Measurements from ENCODE around the gene AFAP1.

The AFAP1 gene

GRCh38 chr4:7766086-7766485, 173.6 kb downstream of the AFAP1 start:
- DNase-seq: no peak

DNA sequence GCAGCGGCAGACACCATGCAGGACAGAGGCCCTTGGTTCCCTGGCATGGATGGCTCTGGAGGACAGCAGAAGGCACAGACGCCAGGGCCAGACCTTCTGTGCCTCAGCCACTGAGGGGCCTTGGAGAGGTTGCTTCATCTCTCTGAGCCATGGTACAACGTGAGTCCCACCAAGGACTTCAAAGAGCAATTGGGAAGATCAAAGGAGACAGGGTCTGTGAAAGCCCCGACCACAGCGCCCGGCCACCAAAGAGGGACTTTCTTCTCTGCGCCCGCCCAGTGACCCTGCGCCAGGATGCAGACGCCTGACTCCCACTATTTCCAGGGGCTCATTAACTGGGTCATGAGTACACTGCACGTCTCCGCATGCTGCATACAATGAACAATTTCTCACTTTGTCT, 174.0 kb downstream of the AFAP1 start:
- DNase-seq: no peak

GRCh38 chr4:7764466-7764865, 175.2 kb downstream of the AFAP1 start:
- no peak for DNase-seq

DNA sequence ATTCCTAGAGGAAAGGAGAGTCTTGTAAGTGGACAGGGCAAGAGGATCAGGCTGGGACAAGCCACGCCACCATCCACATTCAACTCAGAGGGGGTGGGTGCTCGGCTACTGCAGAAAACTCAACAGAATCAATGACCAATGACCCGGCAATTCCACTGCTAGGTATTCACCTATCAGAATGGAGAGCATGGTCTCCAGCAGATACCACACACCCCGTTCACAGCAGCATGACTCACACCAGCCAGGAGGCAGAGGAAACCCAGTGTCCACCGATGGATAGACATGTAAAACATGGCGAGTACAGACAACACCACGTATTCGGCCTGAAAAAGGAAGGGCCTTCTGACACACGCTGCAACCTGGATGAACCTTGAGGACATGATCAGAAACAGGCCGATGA, 175.9 kb downstream of the AFAP1 start:
- no peak for DNase-seq

- DNase-seq: no peak
These were observed 176.6 kb downstream of the AFAP1 start for GRCh38 chr4:7763106-7763505.

- no peak for DNase-seq
These were observed 177.2 kb downstream of the AFAP1 start for GRCh38 chr4:7762376-7763030.

- no peak for DNase-seq
These were observed 177.9 kb downstream of the AFAP1 start for GRCh38 chr4:7761720-7762119.

GRCh38 chr4:7761312-7761711, 178.3 kb downstream of the AFAP1 start:
- DNase-seq: no peak

DNA sequence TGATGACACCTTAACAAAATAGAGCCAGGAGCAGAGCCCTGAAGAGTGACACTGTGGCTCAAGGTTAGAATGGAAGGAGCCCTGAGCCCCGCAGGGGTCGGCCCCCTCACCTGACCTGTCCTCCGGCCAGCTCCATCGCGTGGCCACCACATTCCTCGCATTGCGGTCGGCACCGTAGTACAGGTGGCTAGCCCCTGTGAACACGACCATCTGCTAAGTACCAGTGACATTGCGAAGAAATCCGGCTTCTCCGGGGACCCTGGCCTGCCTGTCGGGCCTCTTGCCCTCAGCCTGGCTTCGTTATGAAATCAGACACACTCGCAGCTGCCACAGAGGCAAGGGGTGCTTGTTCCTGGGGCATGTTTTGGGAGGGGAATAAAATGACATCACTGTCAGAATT, 179.0 kb downstream of the AFAP1 start:
- no peak for DNase-seq

- DNase-seq: no peak
These were observed 179.4 kb downstream of the AFAP1 start for GRCh38 chr4:7760228-7760627.

DNA sequence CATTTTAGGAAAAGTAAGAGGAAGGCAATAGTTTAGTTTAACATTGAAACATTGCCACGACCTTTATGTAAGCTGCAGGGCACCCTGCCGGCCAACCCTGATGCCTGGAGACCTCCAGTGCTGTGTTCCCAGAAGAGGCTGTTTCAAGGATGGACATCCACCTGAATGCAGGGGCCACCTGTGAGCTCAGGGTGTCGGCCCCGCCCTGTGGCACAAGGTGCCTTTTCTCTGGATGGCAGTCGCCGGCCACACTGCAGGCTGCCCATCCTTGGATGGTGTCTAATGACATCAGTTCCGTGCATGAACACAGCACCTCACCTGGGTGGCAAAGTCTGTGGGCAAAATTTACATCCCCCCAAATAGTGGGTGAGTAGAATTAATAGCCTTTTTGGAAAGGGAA, 180.0 kb downstream of the AFAP1 start:
- no peak for DNase-seq

DNA sequence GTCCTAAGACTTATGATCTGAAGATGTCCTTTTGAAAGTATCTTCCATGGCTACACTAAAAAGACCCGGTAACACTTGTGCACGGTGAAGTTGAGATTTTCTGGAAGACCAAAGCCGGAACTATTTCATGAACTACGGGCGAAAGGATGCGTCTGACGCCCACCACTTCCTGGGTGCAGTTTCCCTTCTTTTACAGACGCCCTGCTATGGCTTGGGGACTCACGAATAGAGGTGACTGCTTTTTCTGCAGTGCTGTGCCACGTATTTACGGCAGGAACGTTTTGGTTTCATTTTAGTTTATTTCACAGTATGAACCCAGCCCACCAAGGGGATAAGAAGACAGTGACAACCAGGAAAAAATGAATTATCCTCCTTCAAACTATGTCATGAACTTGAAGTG, 180.4 kb downstream of the AFAP1 start:
- no peak for DNase-seq

DNA sequence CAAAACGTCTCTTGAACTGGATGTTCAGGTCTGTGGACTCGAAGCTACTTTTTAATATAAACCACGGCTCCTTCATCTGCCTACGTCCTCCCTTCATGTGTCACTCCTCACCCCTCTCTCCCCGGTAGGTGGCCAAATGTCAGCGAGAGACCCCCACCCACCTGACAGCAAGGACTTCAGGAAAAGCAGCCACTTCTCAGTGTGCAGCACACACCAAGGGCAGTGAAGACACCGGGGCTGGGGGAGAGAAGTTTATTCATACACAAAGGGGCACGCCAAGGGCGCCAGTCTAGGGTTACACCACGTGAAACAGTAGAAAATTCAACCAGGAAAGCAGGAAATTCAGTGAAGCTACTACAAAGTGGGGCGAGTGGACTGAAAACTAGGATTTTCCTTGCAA, 181.2 kb downstream of the AFAP1 start:
- DNase-seq: no peak

- DNase-seq: no peak
These were observed 181.9 kb downstream of the AFAP1 start for GRCh38 chr4:7757501-7758471.

GRCh38 chr4:7756561-7757355, 182.9 kb downstream of the AFAP1 start:
- DNase-seq: no peak

DNA sequence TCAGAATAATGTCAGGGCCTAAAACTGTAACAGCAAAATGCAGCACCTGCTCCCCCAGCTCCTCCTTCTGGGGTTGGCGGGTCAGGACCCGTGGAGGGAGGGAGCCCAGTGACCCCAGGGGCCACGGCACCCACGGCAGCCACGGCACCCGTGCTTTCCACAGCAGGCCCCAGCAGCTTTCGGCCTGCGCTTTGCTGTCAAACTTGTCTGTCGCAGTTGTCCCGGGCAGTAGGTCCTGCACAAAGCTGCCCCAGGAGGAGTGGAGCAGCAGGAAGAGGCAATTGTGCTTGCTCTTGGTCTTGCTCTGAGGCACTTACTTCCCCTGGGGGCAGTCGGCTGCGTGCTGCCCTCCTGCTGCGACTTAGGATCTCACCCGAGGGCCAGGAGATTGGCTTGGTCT, 183.6 kb downstream of the AFAP1 start:
- no peak for DNase-seq

GRCh38 chr4:7755561-7755960, 184.1 kb downstream of the AFAP1 start:
- DNase-seq: no peak

DNA sequence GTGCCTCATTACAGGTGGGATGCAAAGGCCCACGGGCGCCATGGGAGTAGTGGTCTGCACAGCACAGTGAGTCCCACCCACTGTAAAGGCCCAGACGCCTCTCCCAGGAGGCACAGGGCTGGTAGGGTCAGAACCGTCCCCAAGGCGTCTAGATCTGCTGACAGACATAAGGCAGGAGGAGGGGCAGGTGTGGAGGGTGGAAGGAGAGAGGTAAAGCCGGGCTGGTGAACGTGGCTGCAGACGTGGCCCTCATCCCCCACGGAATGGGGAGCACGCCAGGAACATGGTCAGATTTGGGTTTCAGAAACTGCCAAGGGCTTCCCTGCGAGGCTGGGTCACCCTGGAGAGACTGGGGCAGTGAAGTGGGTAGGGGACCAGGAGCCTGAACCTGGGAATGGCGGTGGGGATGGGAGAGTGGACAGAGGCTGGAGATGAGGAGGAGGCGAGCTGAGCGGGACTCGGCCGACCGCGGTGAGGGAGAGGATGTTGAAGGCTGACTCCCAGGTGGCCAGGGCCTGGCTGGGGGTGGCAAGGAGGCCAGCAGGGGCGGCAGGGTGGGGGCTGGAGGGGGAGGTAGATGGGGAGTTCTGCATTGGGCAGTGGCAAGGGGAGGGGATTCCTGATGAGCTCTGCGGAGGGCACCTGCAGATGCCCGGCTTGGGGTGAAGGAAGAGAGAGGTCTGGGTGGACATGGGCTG, 184.9 kb downstream of the AFAP1 start:
- no peak for DNase-seq

DNA sequence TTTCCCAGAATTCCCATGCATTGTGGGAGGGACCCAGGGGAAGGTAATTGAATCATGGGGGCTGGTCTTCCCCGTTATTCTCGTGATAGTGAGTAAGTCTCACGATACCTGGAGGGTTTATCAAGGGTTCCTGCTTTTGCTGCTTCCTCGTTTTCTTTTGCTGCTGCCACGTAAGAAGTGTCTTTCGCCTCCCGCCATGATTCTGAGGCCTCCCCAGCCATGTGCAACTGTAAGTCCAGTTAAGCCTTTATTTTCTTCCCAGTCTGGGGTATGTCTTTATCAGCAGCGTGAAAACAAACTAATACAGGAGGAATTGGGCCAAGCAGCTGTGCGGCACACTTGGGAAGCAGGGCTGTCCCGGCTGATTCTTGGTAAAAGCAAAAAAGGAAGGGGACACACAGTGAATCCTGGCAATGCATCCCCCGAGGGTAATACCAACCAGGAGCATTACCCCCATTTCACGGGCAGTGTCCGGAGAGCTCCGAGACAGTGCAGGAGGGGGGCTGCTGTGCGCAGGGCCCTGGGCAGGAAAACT, 185.7 kb downstream of the AFAP1 start:
- no peak for DNase-seq

DNA sequence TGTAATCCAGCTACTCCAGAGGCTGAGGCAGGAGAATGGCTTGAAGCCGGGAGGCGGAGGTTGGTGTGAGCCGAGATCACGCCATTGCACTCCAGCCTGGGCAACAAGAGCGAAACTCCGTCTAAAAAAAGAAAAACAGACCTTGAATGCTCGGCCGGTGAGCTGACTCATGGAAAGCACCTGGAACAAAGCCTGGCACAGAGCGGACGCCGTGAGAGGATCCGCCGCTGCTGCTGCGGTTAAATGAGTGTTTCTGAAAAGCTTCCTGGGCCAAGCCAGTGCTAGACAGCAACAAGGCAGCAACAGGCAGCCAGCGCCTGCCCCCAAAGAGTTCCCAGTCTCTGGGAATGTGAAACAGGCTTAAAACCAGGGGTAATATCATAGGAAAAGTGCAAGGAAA, 186.4 kb downstream of the AFAP1 start:
- DNase-seq: no peak

DNA sequence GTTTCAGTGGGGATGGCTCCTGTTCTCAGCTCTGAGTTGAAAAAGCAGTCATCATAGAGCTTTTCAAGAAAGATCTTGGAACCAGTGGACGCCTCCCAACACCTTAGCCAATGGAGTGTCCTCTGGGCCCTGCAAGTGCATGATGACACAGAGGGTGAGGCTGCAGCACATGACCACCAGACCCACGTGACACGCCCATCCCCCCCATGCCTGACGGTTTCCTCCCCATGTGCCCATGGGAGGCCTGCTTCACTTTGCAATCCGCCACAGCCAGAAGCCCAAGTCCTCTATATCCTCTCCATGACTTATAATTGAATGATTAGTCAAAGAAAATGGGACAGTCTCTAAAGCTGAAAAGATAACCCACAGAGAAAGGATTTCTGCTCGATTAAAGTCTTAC, 187.0 kb downstream of the AFAP1 start:
- DNase-seq: no peak

DNA sequence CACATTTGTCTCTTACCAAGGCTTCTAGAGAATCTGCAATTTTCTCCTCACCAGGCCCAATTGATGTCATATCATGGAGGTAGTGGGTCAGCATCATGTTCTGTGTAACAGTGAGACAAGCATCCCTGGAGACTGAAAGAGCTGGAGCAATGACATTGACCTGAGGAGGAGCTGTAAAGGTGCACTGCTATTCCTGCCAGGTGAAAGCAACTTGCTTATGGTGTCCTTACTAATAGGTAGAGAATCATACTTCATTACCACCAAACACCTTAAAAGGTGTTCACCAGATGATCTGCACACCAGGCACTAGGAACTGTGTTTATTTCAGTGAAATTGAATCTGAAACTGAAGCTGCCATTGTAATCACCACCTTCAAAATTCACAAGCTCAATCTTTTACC, 188.7 kb downstream of the AFAP1 start:
- no peak for DNase-seq

GRCh38 chr4:7750523-7750922, 189.1 kb downstream of the AFAP1 start:
- DNase-seq: no peak
